HCT116 (cell line): ENCODE results near the gene MXRA7. TPM values are rescaled to one million over a fixed set of nuclear protein-coding genes. Genes with fewer than 3 reads are reported as not detected.

ENCODE experiments used
- ATAC-seq: fragments of 200-7000 bp; cut with Tn5 transposase; 2 replicates; pipeline ENCODE4 v1.9.1; 2020; ENCODE audit warnings: mild to moderate bottlenecking, moderate library complexity
- BruUV-seq: library from RNA; stranded (reverse); fragments of 400-500 nt; replicated peaks from 2 replicates; lab custom pipeline; 2021; lab: Mats Ljungman, UMichigan
- CTCF ChIA-PET: fragments of 300-600 bp; sonication (Branson Sonifier 250); formaldehyde crosslinking; loops from one replicate; lab custom pipeline; 2021; ENCODE audit warnings: antibody characterized with exemption; lab: Charles Lee
- POLR2A ChIA-PET: fragments of 300-600, 350-600 bp; sonication (Branson Sonifier 250); formaldehyde crosslinking; loops from one replicate; lab custom pipeline; 2021; ENCODE audit warnings: antibody characterized with exemption; lab: Charles Lee
- RAD21 ChIA-PET, 2 experiments: fragments of 300-600 bp; sonication (Branson Sonifier 250); formaldehyde crosslinking; loops; one replicate each; lab custom pipeline; 2023; ENCODE audit warnings: low total read pairs in 2 of 2; ENCODE audit not compliant: uncharacterized antibody in 2 of 2, unreplicated experiment in 2 of 2, low non-redundant PET in 1 of 2; lab: Charles Lee
- DNase-seq: peaks from one replicate; pipeline ENCODE4 v3.0.0-alpha.2; 2010; ENCODE audit warnings: low read depth, low spot score
- H2AFZ ChIP-seq: fragments of 200-600 bp; shearing (Covaris generic), sonication (generic); 2 replicates; pipeline ENCODE4 v1.6.1; 2017; ENCODE audit warnings: low read depth, mixed run types, mixed read lengths, antibody characterized with exemption, low read length; ENCODE audit not compliant: poor library complexity, severe bottlenecking
- H3K27ac ChIP-seq: 2 replicates; pipeline ENCODE4 v1.5.1; 2012; ENCODE audit warnings: low read depth, low read length
- H3K27me3 ChIP-seq: fragments of 200-600 bp; sonication (generic); 2 replicates; pipeline ENCODE4 v1.6.1; 2016; ENCODE audit warnings: mixed run types, low read length, mixed read lengths; ENCODE audit not compliant: insufficient read depth
- H3K36me3 ChIP-seq, 2 experiments: fragments of 200-500 bp in 1 of 2; fragments of 200-600 bp in 1 of 2; sonication (Bioruptor generic) in 1 of 2; sonication (generic) in 1 of 2; 2 replicates each; pipeline versions ENCODE4 v1.5.1 to v1.6.1; 2014 to 2016; ENCODE audit warnings: low read length in 2 of 2, inconsistent platforms in 1 of 2, mixed read lengths in 1 of 2, mixed run types in 1 of 2; ENCODE audit not compliant: insufficient read depth in 2 of 2, control insufficient read depth in 1 of 2
- H3K4me1 ChIP-seq, 2 experiments: fragments of 200-600 bp in 1 of 2; sonication (generic) in 1 of 2; 2 replicates each; pipeline versions ENCODE4 v1.5.1 to v1.6.1; 2012 to 2017; ENCODE audit warnings: low read length in 2 of 2, inconsistent platforms in 1 of 2, mild to moderate bottlenecking in 1 of 2, mixed read lengths in 1 of 2, mixed run types in 1 of 2, moderate library complexity in 1 of 2; ENCODE audit not compliant: insufficient read depth in 2 of 2, control insufficient read depth in 1 of 2
- H3K4me2 ChIP-seq: fragments of 200-600 bp; sonication (generic); 2 replicates; pipeline ENCODE4 v1.6.1; 2017; ENCODE audit warnings: mixed run types, low read length, mixed read lengths
- H3K4me3 ChIP-seq, 2 experiments: fragments of 200-600 bp in 1 of 2; sonication (generic) in 1 of 2; replicated peaks in 1 of 2; 2 replicates each; pipeline ENCODE4 v1.5.1; 2011 to 2016; ENCODE audit warnings: low read length in 2 of 2, control low read depth in 1 of 2, low read depth in 1 of 2, mild to moderate bottlenecking in 1 of 2, mixed read lengths in 1 of 2, mixed run types in 1 of 2
- H3K79me2 ChIP-seq: fragments of 200-600 bp; sonication (generic); 2 replicates; pipeline ENCODE4 v1.6.1; 2017; ENCODE audit warnings: mild to moderate bottlenecking, mixed run types, low read length, moderate library complexity, mixed read lengths; ENCODE audit not compliant: insufficient read depth
- H3K9ac ChIP-seq: fragments of 200-600 bp; sonication (generic); 2 replicates; pipeline ENCODE4 v1.6.1; 2016; ENCODE audit warnings: low read length, mixed read lengths
- H3K9me2 ChIP-seq: fragments of 200-600 bp; sonication (generic), shearing (Covaris generic); 2 replicates; pipeline ENCODE4 v1.6.1; 2017; ENCODE audit warnings: mixed run types, mild to moderate bottlenecking, moderate library complexity; ENCODE audit not compliant: insufficient read depth
- H3K9me3 ChIP-seq, 2 experiments: fragments of 200-500 bp in 1 of 2; fragments of 200-600 bp in 1 of 2; sonication (Bioruptor generic) in 1 of 2; sonication (generic) in 1 of 2; 2 replicates each; pipeline ENCODE4 v1.6.1; 2014 to 2017; ENCODE audit warnings: low read length in 2 of 2, mixed read lengths in 2 of 2, inconsistent platforms in 1 of 2, low read depth in 1 of 2, mild to moderate bottlenecking in 1 of 2, mixed run types in 1 of 2, moderate library complexity in 1 of 2; ENCODE audit not compliant: control insufficient read depth in 1 of 2, insufficient read depth in 1 of 2
- H4K20me1 ChIP-seq: fragments of 200-600 bp; sonication (generic), shearing (Covaris generic); 2 replicates; pipeline ENCODE4 v1.6.1; 2017; ENCODE audit warnings: mixed run types, mild to moderate bottlenecking, moderate library complexity; ENCODE audit not compliant: insufficient read depth
- CEBPB ChIP-seq: IDR thresholded peaks from 2 replicates; pipeline ENCODE4 v1.6.1; 2012; ENCODE audit warnings: low read depth
- POLR2AphosphoS5 ChIP-seq: IDR thresholded peaks from 2 replicates; pipeline ENCODE4 v1.6.1; 2011; ENCODE audit warnings: mild to moderate bottlenecking, low read depth, low read length, moderate library complexity
- intact Hi-C: fragments of 100-400 bp; cut with micrococcal nuclease; formaldehyde crosslinking; loops from 2 replicates; pipeline ENCODE4 v1.10.0; 2022
- total RNA-seq: library from RNA; stranded (reverse); gene quantifications from one replicate; pipeline ENCODE4 v1.2.1, GENCODE V29; 2021; ENCODE audit not compliant: unreplicated experiment
- TF ChIP-seq, protein P1 (sequence below), 3 experiments: fragments of 200-600 bp in 1 of 3; sonication (generic) in 1 of 3; IDR thresholded peaks in 2 of 3; conservative IDR thresholded peaks in 1 of 3; 2 replicates each; pipeline ENCODE4 v1.5.1; 2012 to 2017; ENCODE audit warnings: low read depth in 2 of 3, low read length in 2 of 3, antibody characterized with exemption in 1 of 3, borderline replicate concordance in 1 of 3, control low read depth in 1 of 3, mild to moderate bottlenecking in 1 of 3, mixed read lengths in 1 of 3, mixed run types in 1 of 3, moderate library complexity in 1 of 3; ENCODE audit not compliant: insufficient read depth in 1 of 3
- TF ChIP-seq, protein P2 (sequence below): IDR thresholded peaks from 2 replicates; pipeline ENCODE4 v1.6.1; 2012

The MXRA7 gene
- total RNA-seq, 1 experiment from 2014 or later, result 57.1 TPM

DNA sequence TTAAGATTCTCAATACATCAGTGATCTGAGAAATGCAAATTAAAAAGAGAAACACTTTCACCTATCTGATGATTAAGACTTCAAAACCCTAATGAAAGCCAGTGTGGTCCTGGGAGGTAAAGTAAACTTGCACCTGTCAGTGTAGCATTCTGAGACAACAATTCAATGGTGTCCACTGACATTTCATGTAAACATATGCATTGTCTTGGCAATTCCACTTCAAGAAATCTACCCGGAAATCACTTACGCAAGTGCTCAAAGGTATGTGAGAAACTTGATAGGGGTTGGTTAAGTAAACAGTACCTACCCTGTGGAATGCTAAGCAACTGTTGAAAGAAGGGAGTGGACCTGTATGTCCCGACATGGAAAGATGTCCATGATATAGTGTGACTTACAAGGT lies 69.3 kb downstream of the MXRA7 start:
- Histone ChIP-seq H3K9me2 (no peaks in the 10 kb centered on the region), H3K9ac (no peak overlapping the region), H3K4me2 (peak overlapping the region; percentile 51), H3K27me3 (no peaks in the 10 kb centered on the region), H3K79me2 (no peaks in the 10 kb centered on the region), H3K27ac (no peak overlapping the region), H4K20me1 (no peaks in the 10 kb centered on the region), H3K4me1 (peaks cover 7 to 13% of the 10 kb centered on the region in 2 experiments; a peak in 3 of 4 replicates), H3K36me3 (no peaks in the 10 kb centered on the region), H2AFZ (no peak overlapping the region), H3K4me3 (no peak overlapping the region), H3K9me3 (no peaks in the 10 kb centered on the region)
- intact Hi-C loops, result no loop called here
- ChIA-PET POLR2A (interaction anchor here (1.0 kb wide), 1 partner anchor 30 kb away, joined by 4 read pairs; no protein-coding TSS in a partner anchor), RAD21 (no interaction called here), CTCF (interaction anchor here (1.4 kb wide), 1 partner anchor 18 kb away, joined by 4 read pairs; no protein-coding TSS in a partner anchor)
- peak; percentile 65 for ATAC-seq
- DNase-seq, result peak; percentile 22
- TF ChIP-seq POLR2AphosphoS5, result no peak
- TF ChIP-seq, protein P1, sequence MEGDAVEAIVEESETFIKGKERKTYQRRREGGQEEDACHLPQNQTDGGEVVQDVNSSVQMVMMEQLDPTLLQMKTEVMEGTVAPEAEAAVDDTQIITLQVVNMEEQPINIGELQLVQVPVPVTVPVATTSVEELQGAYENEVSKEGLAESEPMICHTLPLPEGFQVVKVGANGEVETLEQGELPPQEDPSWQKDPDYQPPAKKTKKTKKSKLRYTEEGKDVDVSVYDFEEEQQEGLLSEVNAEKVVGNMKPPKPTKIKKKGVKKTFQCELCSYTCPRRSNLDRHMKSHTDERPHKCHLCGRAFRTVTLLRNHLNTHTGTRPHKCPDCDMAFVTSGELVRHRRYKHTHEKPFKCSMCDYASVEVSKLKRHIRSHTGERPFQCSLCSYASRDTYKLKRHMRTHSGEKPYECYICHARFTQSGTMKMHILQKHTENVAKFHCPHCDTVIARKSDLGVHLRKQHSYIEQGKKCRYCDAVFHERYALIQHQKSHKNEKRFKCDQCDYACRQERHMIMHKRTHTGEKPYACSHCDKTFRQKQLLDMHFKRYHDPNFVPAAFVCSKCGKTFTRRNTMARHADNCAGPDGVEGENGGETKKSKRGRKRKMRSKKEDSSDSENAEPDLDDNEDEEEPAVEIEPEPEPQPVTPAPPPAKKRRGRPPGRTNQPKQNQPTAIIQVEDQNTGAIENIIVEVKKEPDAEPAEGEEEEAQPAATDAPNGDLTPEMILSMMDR (IDR thresholded peaks at IDR 0.05 in 2 of 3, conservative IDR thresholded peaks at IDR 0.05 in 1 of 3; ENCODE audit: borderline replicate concordance in 1 of 3, insufficient read depth in 1 of 3, low read depth in 2 of 3, low read length in 2 of 3), result no peak
- TF ChIP-seq CEBPB, result peak; percentile 88
- TF ChIP-seq, protein P2, sequence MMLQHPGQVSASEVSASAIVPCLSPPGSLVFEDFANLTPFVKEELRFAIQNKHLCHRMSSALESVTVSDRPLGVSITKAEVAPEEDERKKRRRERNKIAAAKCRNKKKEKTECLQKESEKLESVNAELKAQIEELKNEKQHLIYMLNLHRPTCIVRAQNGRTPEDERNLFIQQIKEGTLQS, result no peak
- no TSS peak for BruUV-seq
